T-cell (primary cell): Measurements from ENCODE around the gene SPAG4. TPM values are rescaled to one million over a fixed set of nuclear protein-coding genes. Genes with fewer than 3 reads are reported as not detected.

ENCODE experiments used
- ATAC-seq, 4 experiments: fragments of 200-7000 bp in 3 of 4; fragments of 150-1000 bp in 1 of 4; cut with Tn5 transposase; replicated peaks in 1 of 4; 1 replicate in 3 of 4; 2 replicates in 1 of 4; pipeline ENCODE4 v1.10.0; 2021; ENCODE audit warnings: moderate library complexity in 3 of 4, mild to moderate bottlenecking in 2 of 4, moderate number of reproducible peaks in 1 of 4
- CTCF ChIA-PET, 2 donors: fragments of 300-600 bp; sonication (Branson Sonifier 250); formaldehyde crosslinking; loops; one replicate each; lab custom pipeline; 2022; ENCODE audit warnings: antibody characterized with exemption in 2 of 2; lab: Charles Lee
- POLR2A ChIA-PET, 2 donors: fragments of 300-600 bp; sonication (Branson Sonifier 250); formaldehyde crosslinking; loops; one replicate each; lab custom pipeline; 2022; ENCODE audit warnings: antibody characterized with exemption in 2 of 2; lab: Charles Lee
- DNase-seq, 35 experiments: peaks; one replicate each; pipeline versions ENCODE4 v3.0.0 to v3.0.0-alpha.2; 2013 to 2023
- H3K27ac ChIP-seq: one replicate; pipeline ENCODE4 v1.5.1; 2013; ENCODE audit warnings: low read length
- H3K27me3 ChIP-seq, 2 experiments: replicated peaks in 1 of 2; 1 replicate in 1 of 2; 2 replicates in 1 of 2; pipeline versions ENCODE4 v1.6.1 to v1.7.0; 2013; ENCODE audit warnings: low read length in 1 of 2, mixed read lengths in 1 of 2; ENCODE audit not compliant: control insufficient read depth in 2 of 2, insufficient read depth in 2 of 2; ENCODE audit errors: extremely low read depth in 1 of 2
- H3K36me3 ChIP-seq, 2 donors: 1 replicate in 1 of 2; 2 replicates in 1 of 2; pipeline versions ENCODE4 v1.6.1 to v1.7.0; 2013; ENCODE audit warnings: low read length in 1 of 2; ENCODE audit not compliant: control insufficient read depth in 2 of 2, insufficient read depth in 1 of 2; ENCODE audit errors: extremely low read depth in 1 of 2
- H3K4me1 ChIP-seq, 2 experiments: 1 replicate in 1 of 2; 2 replicates in 1 of 2; pipeline versions ENCODE4 v1.6.1 to v1.7.0; 2013; ENCODE audit warnings: low read length in 2 of 2, mixed read lengths in 1 of 2; ENCODE audit not compliant: insufficient read depth in 2 of 2, control insufficient read depth in 1 of 2; ENCODE audit errors: extremely low read depth in 1 of 2
- H3K4me3 ChIP-seq, 2 donors: 1 replicate in 1 of 2; 2 replicates in 1 of 2; pipeline versions ENCODE4 v1.5.1 to v1.7.0; 2013; ENCODE audit warnings: mild to moderate bottlenecking in 2 of 2, low read length in 1 of 2, moderate library complexity in 1 of 2; ENCODE audit not compliant: control insufficient read depth in 1 of 2; ENCODE audit errors: extremely low read depth in 1 of 2
- H3K9me3 ChIP-seq: 2 replicates; pipeline ENCODE4 v1.7.0; 2013
- H3K27ac Mint-ChIP-seq, 2 donors: one replicate each; pipeline ENCODE4 v1.8.0; 2020 to 2021; ENCODE audit warnings: mild to moderate bottlenecking in 2 of 2, mixed read lengths in 2 of 2
- H3K27me3 Mint-ChIP-seq, 2 donors: one replicate each; pipeline ENCODE4 v1.8.0; 2021 to 2022; ENCODE audit warnings: mixed read lengths in 2 of 2
- H3K36me3 Mint-ChIP-seq: one replicate; pipeline ENCODE4 v1.8.0; 2021; ENCODE audit warnings: mixed read lengths
- H3K4me1 Mint-ChIP-seq, 3 donors: one replicate each; pipeline ENCODE4 v1.8.0; 2020 to 2022; ENCODE audit warnings: mixed read lengths in 3 of 3, mild to moderate bottlenecking in 1 of 3
- H3K4me3 Mint-ChIP-seq, 3 donors: one replicate each; pipeline ENCODE4 v1.8.0; 2020 to 2022; ENCODE audit warnings: mild to moderate bottlenecking in 3 of 3, mixed read lengths in 3 of 3, moderate library complexity in 3 of 3
- H3K9me3 Mint-ChIP-seq, 3 donors: one replicate each; pipeline ENCODE4 v1.8.0; 2020 to 2022; ENCODE audit warnings: mixed read lengths in 3 of 3
- WGBS: methylation state at CpG from one replicate; pipeline ENCODE4 v1.1.5; 2013; ENCODE audit warnings: missing lambda C conversion rate; ENCODE audit not compliant: insufficient coverage; 5-methylcytosine and 5-hydroxymethylcytosine counted together
- total RNA-seq, 35 experiments: library from RNA in 6 of 35; stranded (reverse) in 6 of 35; fragments of 120-200 nt in 1 of 35; gene quantifications; one replicate each; pipeline versions ENCODE4 v1.2.1 to v1.2.4 and lab custom pipeline; 2013 to 2026

The SPAG4 gene
- total RNA-seq, 5 donors from 2014 or later (not counting 1 experiment from before 2014, with no cell fraction given), result 0.76 to 26.4 (median 1.2) TPM

- WGBS, result 82% methylated on average over 10 of the region's 14 CpGs
- DNase-seq (no peak), ATAC-seq (no peak)
- Mint-ChIP-seq H3K4me1 (peaks cover 0 to 4% (median 0%) of the 10 kb centered on the region in 3 donors), H3K27me3 (no peaks in the 10 kb centered on the region), H3K9me3 (no peaks in the 10 kb centered on the region), H3K4me3 (no peak overlapping the region), H3K27ac (no peak overlapping the region), H3K36me3 (no peaks in the 10 kb centered on the region)
- Histone ChIP-seq H3K27ac (no peak overlapping the region), H3K27me3 (peaks cover 0 to 27% of the 10 kb centered on the region in 2 experiments), H3K4me3 (no peak overlapping the region), H3K4me1 (peaks cover 0 to 3% of the 10 kb centered on the region in 2 experiments), H3K9me3 (no peaks in the 10 kb centered on the region), H3K36me3 (no peaks in the 10 kb centered on the region)
- POLR2A ChIA-PET, result interaction anchor here (0.6 kb wide), 2 partner anchors 12 to 883 kb away, joined by 4 to 10 read pairs; no protein-coding TSS in a partner anchor
- CTCF ChIA-PET, result interaction anchor here in 1 of 2 donors (0.6 to 1.0 kb wide), 2 partner anchors 11 to 67 kb away, joined by 3 read pairs; no protein-coding TSS in a partner anchor
These were observed 8.5 kb upstream of the SPAG4 start for GRCh38 chr20:35607003-35607735.

DNA sequence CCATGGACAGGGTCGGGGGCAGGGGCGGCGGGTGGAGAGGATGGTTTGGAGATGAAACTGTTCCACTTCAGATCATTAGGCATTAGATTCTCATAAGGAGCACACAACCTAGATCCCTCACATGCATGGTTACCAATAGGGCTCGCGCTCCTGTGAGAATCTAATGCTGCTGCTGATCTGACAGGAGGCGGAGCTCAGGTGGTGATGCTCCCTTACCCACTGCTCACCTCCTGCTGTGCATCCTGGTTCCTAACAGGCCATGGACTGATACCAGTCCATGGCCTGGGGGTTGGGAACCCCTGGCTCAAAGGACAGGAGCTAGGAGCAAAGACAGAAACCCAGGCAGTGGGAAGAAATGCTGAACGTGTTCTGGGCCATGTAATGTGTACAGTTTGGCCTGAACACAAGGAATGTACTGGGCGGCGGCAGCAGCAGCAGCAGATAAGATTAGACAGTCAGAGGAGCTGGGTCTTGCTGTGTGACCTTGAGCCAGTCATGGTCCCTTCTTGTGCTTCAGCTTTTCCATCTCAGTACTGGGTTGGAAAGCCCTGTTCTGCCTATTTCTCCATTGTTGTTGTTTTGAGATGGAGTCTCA lies 4.7 kb upstream of the SPAG4 start:
- DNase-seq (no peak), ATAC-seq (no peak)
- no peaks in the 10 kb centered on the region for H3K27me3 Mint-ChIP-seq
- peaks cover 2 to 10% of the 10 kb centered on the region in 2 experiments for H3K4me1 ChIP-seq
- H3K36me3 ChIP-seq, result no peaks in the 10 kb centered on the region
- H3K9me3 Mint-ChIP-seq, result no peaks in the 10 kb centered on the region
- H3K27me3 ChIP-seq, result peaks cover 0 to 13% of the 10 kb centered on the region in 2 experiments
- H3K4me3 Mint-ChIP-seq, result no peak overlapping the region
- H3K4me1 Mint-ChIP-seq, result peaks cover 4 to 13% (median 11%) of the 10 kb centered on the region in 3 donors
- no peak overlapping the region for H3K27ac Mint-ChIP-seq
- WGBS, result 100% methylated on average over 3 of the region's 9 CpGs
- CTCF ChIA-PET, result no interaction called here
- no peaks in the 10 kb centered on the region for H3K36me3 Mint-ChIP-seq
- no peak overlapping the region for H3K27ac ChIP-seq
- H3K4me3 ChIP-seq, result no peak overlapping the region
- no peaks in the 10 kb centered on the region for H3K9me3 ChIP-seq
- POLR2A ChIA-PET, result interaction anchor here in 1 of 2 donors (0.7 kb wide), 1 partner anchor 1035 kb away, joined by 6 read pairs; no protein-coding TSS in a partner anchor

DNA sequence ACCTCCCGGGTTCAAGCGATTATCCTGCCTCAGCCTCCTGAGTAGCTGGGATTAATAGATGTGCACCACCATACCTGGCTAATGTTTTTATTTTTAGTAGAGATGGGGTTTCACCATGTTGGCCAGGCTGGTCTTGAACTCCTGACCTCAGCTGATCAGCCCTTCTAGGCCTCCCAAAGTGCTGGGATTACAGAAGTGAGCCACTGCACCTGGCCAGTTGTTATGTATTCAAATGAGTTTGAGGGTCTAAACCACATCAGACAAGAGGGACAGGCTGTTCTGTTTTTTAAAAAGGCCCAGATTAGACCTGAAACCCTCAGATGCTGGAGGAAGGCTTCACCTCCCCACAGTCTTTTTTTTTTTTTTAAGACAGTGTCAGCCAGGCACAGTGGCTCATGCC lies 4.1 kb upstream of the SPAG4 start:
- Mint-ChIP-seq H3K36me3 (no peaks in the 10 kb centered on the region), H3K4me3 (no peak overlapping the region), H3K9me3 (no peaks in the 10 kb centered on the region), H3K27me3 (no peaks in the 10 kb centered on the region), H3K27ac (no peak overlapping the region), H3K4me1 (peaks cover 7 to 16% (median 14%) of the 10 kb centered on the region in 3 donors)
- Histone ChIP-seq H3K4me1 (peaks cover 2 to 12% of the 10 kb centered on the region in 2 experiments), H3K27me3 (peaks cover 0 to 10% of the 10 kb centered on the region in 2 experiments), H3K9me3 (no peaks in the 10 kb centered on the region), H3K4me3 (no peak overlapping the region), H3K36me3 (no peaks in the 10 kb centered on the region), H3K27ac (no peak overlapping the region)
- DNase-seq (no peak), ATAC-seq (no peak)
- POLR2A ChIA-PET, result interaction anchor here in 1 of 2 donors (0.7 kb wide), 1 partner anchor 73 kb away, joined by 13 read pairs; no protein-coding TSS in a partner anchor
- CTCF ChIA-PET, result no interaction called here
- 100% methylated on average over 2 of the region's 2 CpGs for WGBS

GRCh38 chr20:35616465-35617396 lies 1.1 kb downstream of the SPAG4 start:
- Mint-ChIP-seq H3K27me3 (no peaks in the 10 kb centered on the region), H3K36me3 (no peaks in the 10 kb centered on the region), H3K9me3 (no peaks in the 10 kb centered on the region), H3K4me1 (peaks cover 35 to 49% (median 46%) of the 10 kb centered on the region in 3 donors), H3K4me3 (peak overlapping the region; percentile 79 to 86 (median 83)), H3K27ac (peak overlapping the region; percentile 65 to 82)
- Histone ChIP-seq H3K4me3 (peak overlapping the region; percentile 53 to 62), H3K27me3 (peaks cover 0 to 4% of the 10 kb centered on the region in 2 experiments), H3K27ac (no peak overlapping the region), H3K9me3 (no peaks in the 10 kb centered on the region), H3K4me1 (peaks cover 17 to 47% of the 10 kb centered on the region in 2 experiments), H3K36me3 (no peaks in the 10 kb centered on the region)
- CTCF ChIA-PET, result interaction anchor here (0.5 to 2.9 kb wide), 5 partner anchors 12 to 337 kb away, joined by 3 to 9 read pairs (median 4); partner anchors contain the start of gene SCAND1 (in 1 of the 2)
- DNase-seq (peak in 22 of 35 experiments; percentile 17 to 100 (median 34)), ATAC-seq (no peak)
- 9% methylated on average over 41 of the region's 57 CpGs for WGBS
- POLR2A ChIA-PET, result interaction anchor here (0.7 to 1.4 kb wide), 4 partner anchors 44 to 438 kb away, joined by 5 to 13 read pairs (median 10); partner anchors contain the start of genes CPNE1 (in 1 of the 2), PHF20 (in 1 of the 2) and RBM12 (in 1 of the 2)

- ATAC-seq (no peak), DNase-seq (peak in 17 of 35 experiments; percentile 13 to 57 (median 31))
- peaks cover 17 to 47% of the 10 kb centered on the region in 2 experiments for H3K4me1 ChIP-seq
- ChIA-PET CTCF (interaction anchor here (0.5 to 2.9 kb wide), 4 partner anchors 8 to 41 kb away, joined by 3 to 9 read pairs (median 4); no protein-coding TSS in a partner anchor), POLR2A (no interaction called here)
- Mint-ChIP-seq H3K27me3 (no peaks in the 10 kb centered on the region), H3K4me3 (peak overlapping the region; percentile 79 to 86 (median 83)), H3K4me1 (peaks cover 35 to 49% (median 46%) of the 10 kb centered on the region in 3 donors), H3K27ac (peak overlapping the region; percentile 52 to 58), H3K9me3 (no peaks in the 10 kb centered on the region), H3K36me3 (no peaks in the 10 kb centered on the region)
- H3K27me3 ChIP-seq, result peaks cover 0 to 4% of the 10 kb centered on the region in 2 experiments
- H3K27ac ChIP-seq, result no peak overlapping the region
- 21% methylated on average over 21 of the region's 22 CpGs for WGBS
- no peaks in the 10 kb centered on the region for H3K36me3 ChIP-seq
- H3K9me3 ChIP-seq, result no peaks in the 10 kb centered on the region
- H3K4me3 ChIP-seq, result peak overlapping the region; percentile 53 to 58
These were observed 2.0 kb downstream of the SPAG4 start for GRCh38 chr20:35617397-35618262.
